Liver (tissue), 9 donors: ENCODE data around the gene SYCP3. TPM values are rescaled to one million over a fixed set of nuclear protein-coding genes. Genes with fewer than 3 reads are reported as not detected.

ENCODE experiments used
- DNase-seq: peaks from one replicate; pipeline ENCODE4 v3.0.0-alpha.2; 2017; ENCODE audit warnings: low spot score
- H3K27ac ChIP-seq, 2 donors: one replicate each; pipeline ENCODE4 v1.7.0; 2013; ENCODE audit warnings: inconsistent platforms in 2 of 2, low read length in 2 of 2, control low read depth in 1 of 2, low read depth in 1 of 2, mild to moderate bottlenecking in 1 of 2
- H3K27me3 ChIP-seq, 4 donors: one replicate each; pipeline versions ENCODE4 v1.6.1 to v1.7.0; 2013; ENCODE audit warnings: low read length in 3 of 4, inconsistent platforms in 1 of 4, mild to moderate bottlenecking in 1 of 4, moderate library complexity in 1 of 4; ENCODE audit not compliant: control insufficient read depth in 4 of 4, insufficient read depth in 4 of 4
- H3K36me3 ChIP-seq, 4 donors: one replicate each; pipeline versions ENCODE4 v1.6.1 to v1.7.0; 2013; ENCODE audit warnings: low read length in 3 of 4, mild to moderate bottlenecking in 3 of 4, low read depth in 1 of 4, moderate library complexity in 1 of 4; ENCODE audit not compliant: control insufficient read depth in 4 of 4, insufficient read depth in 3 of 4
- H3K4me1 ChIP-seq, 4 donors: one replicate each; pipeline versions ENCODE4 v1.6.1 to v1.7.0; 2013; ENCODE audit warnings: low read length in 3 of 4, mild to moderate bottlenecking in 3 of 4, moderate library complexity in 1 of 4; ENCODE audit not compliant: control insufficient read depth in 4 of 4, insufficient read depth in 4 of 4
- H3K4me3 ChIP-seq, 3 donors: one replicate each; pipeline versions ENCODE4 v1.6.1 to v1.7.0; 2013; ENCODE audit warnings: low read length in 3 of 3, control low read depth in 1 of 3, low read depth in 1 of 3, mild to moderate bottlenecking in 1 of 3
- H3K9ac ChIP-seq, 2 donors: one replicate each; pipeline ENCODE4 v1.7.0; 2013; ENCODE audit warnings: low read length in 2 of 2, mild to moderate bottlenecking in 2 of 2, moderate library complexity in 2 of 2, control low read depth in 1 of 2, low read depth in 1 of 2
- H3K9me3 ChIP-seq, 4 donors: one replicate each; pipeline versions ENCODE4 v1.6.1 to v1.7.0; 2013; ENCODE audit warnings: low read length in 3 of 4; ENCODE audit not compliant: control insufficient read depth in 4 of 4
- FOXA2 ChIP-seq: IDR thresholded peaks from 2 replicates; pipeline ENCODE4 v1.6.1; 2016; ENCODE audit warnings: antibody characterized with exemption
- GABPA ChIP-seq, 2 donors: IDR thresholded peaks in 1 of 2; conservative IDR thresholded peaks in 1 of 2; 2 replicates each; pipeline ENCODE4 v1.6.1; 2016; ENCODE audit warnings: antibody characterized with exemption in 2 of 2, mild to moderate bottlenecking in 1 of 2, moderate library complexity in 1 of 2
- JUND ChIP-seq, 2 donors: IDR thresholded peaks; 2 replicates each; pipeline ENCODE4 v1.6.1; 2016; ENCODE audit warnings: antibody characterized with exemption in 2 of 2
- NR2F2 ChIP-seq: IDR thresholded peaks from 2 replicates; pipeline ENCODE4 v1.6.1; 2016; ENCODE audit warnings: antibody characterized with exemption
- RXRA ChIP-seq, 2 donors: IDR thresholded peaks; 2 replicates each; pipeline ENCODE4 v1.6.1; 2017 to 2018; ENCODE audit warnings: antibody characterized with exemption in 2 of 2, mild to moderate bottlenecking in 1 of 2
- SP1 ChIP-seq: IDR thresholded peaks from 2 replicates; pipeline ENCODE4 v1.6.1; 2018; ENCODE audit warnings: antibody characterized with exemption, mild to moderate bottlenecking
- TAF1 ChIP-seq: conservative IDR thresholded peaks from 2 replicates; pipeline ENCODE4 v1.6.1; 2016; ENCODE audit warnings: antibody characterized with exemption, mild to moderate bottlenecking
- YY1 ChIP-seq: IDR thresholded peaks from 2 replicates; pipeline ENCODE4 v1.6.1; 2016; ENCODE audit warnings: antibody characterized with exemption, mild to moderate bottlenecking
- WGBS: extraction: QIAGEN DNeasy Blood & Tissue Kit; methylation state at CpG from one replicate; pipeline ENCODE4 v1.1.7; 2013; 5-methylcytosine and 5-hydroxymethylcytosine counted together
- polyA plus RNA-seq, 2 donors: library from polyadenylated mRNA; stranded (reverse) in 1 of 2; unstranded in 1 of 2; fragments of 200-250 nt in 1 of 2; fragments of >200 nt in 1 of 2; fragmentation: Nextera tagmentation in 1 of 2; extraction: Ambion mirVana in 1 of 2; gene quantifications; one replicate each; pipeline versions ENCODE4 v1.2.1 to v1.2.3, GENCODE V29; 2013 to 2015
- total RNA-seq, 2 donors: library from RNA; depleted of rRNA; stranded (reverse); fragments of >200 nt; gene quantifications; one replicate each; pipeline ENCODE4 v1.2.3, GENCODE V29; 2014
- TF ChIP-seq, protein P1 (sequence below): IDR thresholded peaks from 2 replicates; pipeline ENCODE4 v1.6.1; 2016; ENCODE audit warnings: antibody characterized with exemption
- TF ChIP-seq, protein P2 (sequence below): IDR thresholded peaks from 2 replicates; pipeline ENCODE4 v1.6.1; 2016; ENCODE audit warnings: antibody characterized with exemption, mild to moderate bottlenecking
- TF ChIP-seq, protein P3 (sequence below): fragments of 150-350 bp; IDR thresholded peaks from 2 replicates; pipeline ENCODE4 v1.5.1; 2017; ENCODE audit warnings: improper control_type of control experiment, low read depth, low read length; ENCODE audit not compliant: missing input control
- donor health status: healthy.
- donor health status: healthy.
- donor health status: healthy.
- donor health status: healthy.
- donor health status: healthy.

SYCP3 gene
- total and polyA plus RNA-seq, 4 donors, result 0.17 to 3.0 TPM; not detected in 2

DNA sequence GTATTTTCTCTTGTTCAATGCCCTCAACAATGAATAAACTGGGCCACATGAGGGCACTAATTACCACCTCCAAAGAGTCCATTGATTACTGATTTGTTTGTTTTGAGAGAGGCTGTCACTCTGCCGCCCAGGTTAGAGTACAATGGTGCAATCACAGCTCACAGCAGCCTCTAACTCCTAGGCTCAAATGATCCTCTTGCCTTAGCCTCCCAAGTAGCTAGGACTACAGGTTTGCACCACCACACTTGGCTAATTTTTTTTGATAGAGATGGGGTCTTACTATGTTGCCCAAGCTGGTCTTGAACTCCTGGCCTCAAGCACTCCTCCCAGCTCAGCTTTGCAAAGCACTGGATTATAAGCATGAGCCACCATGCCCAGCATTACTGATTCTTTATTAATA is 28.3 kb upstream of the SYCP3 start:
- Histone ChIP-seq H3K4me3 (no peak overlapping the region), H3K36me3 (peaks cover 0 to 7% (median 0%) of the 10 kb centered on the region in 4 donors), H3K9ac (no peak overlapping the region), H3K4me1 (no peaks in the 10 kb centered on the region), H3K9me3 (no peaks in the 10 kb centered on the region), H3K27me3 (no peaks in the 10 kb centered on the region), H3K27ac (no peak overlapping the region)
- 56% methylated on average over 1 of the region's 1 CpG for WGBS
- DNase-seq, result no peak
- no peak for TF ChIP-seq JUND (IDR thresholded peaks at IDR 0.05)
- TF ChIP-seq, protein P1, sequence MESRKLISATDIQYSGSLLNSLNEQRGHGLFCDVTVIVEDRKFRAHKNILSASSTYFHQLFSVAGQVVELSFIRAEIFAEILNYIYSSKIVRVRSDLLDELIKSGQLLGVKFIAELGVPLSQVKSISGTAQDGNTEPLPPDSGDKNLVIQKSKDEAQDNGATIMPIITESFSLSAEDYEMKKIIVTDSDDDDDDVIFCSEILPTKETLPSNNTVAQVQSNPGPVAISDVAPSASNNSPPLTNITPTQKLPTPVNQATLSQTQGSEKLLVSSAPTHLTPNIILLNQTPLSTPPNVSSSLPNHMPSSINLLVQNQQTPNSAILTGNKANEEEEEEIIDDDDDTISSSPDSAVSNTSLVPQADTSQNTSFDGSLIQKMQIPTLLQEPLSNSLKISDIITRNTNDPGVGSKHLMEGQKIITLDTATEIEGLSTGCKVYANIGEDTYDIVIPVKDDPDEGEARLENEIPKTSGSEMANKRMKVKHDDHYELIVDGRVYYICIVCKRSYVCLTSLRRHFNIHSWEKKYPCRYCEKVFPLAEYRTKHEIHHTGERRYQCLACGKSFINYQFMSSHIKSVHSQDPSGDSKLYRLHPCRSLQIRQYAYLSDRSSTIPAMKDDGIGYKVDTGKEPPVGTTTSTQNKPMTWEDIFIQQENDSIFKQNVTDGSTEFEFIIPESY, result no peak
- no peak for TF ChIP-seq SP1
- TF ChIP-seq, protein P2, sequence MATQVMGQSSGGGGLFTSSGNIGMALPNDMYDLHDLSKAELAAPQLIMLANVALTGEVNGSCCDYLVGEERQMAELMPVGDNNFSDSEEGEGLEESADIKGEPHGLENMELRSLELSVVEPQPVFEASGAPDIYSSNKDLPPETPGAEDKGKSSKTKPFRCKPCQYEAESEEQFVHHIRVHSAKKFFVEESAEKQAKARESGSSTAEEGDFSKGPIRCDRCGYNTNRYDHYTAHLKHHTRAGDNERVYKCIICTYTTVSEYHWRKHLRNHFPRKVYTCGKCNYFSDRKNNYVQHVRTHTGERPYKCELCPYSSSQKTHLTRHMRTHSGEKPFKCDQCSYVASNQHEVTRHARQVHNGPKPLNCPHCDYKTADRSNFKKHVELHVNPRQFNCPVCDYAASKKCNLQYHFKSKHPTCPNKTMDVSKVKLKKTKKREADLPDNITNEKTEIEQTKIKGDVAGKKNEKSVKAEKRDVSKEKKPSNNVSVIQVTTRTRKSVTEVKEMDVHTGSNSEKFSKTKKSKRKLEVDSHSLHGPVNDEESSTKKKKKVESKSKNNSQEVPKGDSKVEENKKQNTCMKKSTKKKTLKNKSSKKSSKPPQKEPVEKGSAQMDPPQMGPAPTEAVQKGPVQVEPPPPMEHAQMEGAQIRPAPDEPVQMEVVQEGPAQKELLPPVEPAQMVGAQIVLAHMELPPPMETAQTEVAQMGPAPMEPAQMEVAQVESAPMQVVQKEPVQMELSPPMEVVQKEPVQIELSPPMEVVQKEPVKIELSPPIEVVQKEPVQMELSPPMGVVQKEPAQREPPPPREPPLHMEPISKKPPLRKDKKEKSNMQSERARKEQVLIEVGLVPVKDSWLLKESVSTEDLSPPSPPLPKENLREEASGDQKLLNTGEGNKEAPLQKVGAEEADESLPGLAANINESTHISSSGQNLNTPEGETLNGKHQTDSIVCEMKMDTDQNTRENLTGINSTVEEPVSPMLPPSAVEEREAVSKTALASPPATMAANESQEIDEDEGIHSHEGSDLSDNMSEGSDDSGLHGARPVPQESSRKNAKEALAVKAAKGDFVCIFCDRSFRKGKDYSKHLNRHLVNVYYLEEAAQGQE, result no peak

- no peak overlapping the region for H3K4me3 ChIP-seq
- no peak overlapping the region for H3K27ac ChIP-seq
- H3K9ac ChIP-seq, result no peak overlapping the region
- H3K27me3 ChIP-seq, result no peaks in the 10 kb centered on the region
- DNase-seq, result no peak
- no peak for TF ChIP-seq SP1
- TF ChIP-seq, protein P2, result no peak
- no peak for TF ChIP-seq FOXA2
- TF ChIP-seq GABPA (IDR thresholded peaks at IDR 0.05 in 1 of 2, conservative IDR thresholded peaks at IDR 0.05 in 1 of 2), result no peak
- TF ChIP-seq, protein P1, result no peak
- TF ChIP-seq TAF1, result no peak
- TF ChIP-seq RXRA (IDR thresholded peaks at IDR 0.05), result no peak
- no peak for TF ChIP-seq YY1
- TF ChIP-seq, protein P3, sequence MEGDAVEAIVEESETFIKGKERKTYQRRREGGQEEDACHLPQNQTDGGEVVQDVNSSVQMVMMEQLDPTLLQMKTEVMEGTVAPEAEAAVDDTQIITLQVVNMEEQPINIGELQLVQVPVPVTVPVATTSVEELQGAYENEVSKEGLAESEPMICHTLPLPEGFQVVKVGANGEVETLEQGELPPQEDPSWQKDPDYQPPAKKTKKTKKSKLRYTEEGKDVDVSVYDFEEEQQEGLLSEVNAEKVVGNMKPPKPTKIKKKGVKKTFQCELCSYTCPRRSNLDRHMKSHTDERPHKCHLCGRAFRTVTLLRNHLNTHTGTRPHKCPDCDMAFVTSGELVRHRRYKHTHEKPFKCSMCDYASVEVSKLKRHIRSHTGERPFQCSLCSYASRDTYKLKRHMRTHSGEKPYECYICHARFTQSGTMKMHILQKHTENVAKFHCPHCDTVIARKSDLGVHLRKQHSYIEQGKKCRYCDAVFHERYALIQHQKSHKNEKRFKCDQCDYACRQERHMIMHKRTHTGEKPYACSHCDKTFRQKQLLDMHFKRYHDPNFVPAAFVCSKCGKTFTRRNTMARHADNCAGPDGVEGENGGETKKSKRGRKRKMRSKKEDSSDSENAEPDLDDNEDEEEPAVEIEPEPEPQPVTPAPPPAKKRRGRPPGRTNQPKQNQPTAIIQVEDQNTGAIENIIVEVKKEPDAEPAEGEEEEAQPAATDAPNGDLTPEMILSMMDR, result no peak
- TF ChIP-seq NR2F2, result no peak
- H3K4me1 ChIP-seq, result no peaks in the 10 kb centered on the region
- H3K36me3 ChIP-seq, result peaks cover 1 to 14% (median 6%) of the 10 kb centered on the region in 4 donors
- no peaks in the 10 kb centered on the region for H3K9me3 ChIP-seq
- WGBS, result 86% methylated on average over 5 of the region's 5 CpGs
Observed at GRCh38 chr12:101764051-101764792, 25.0 kb upstream of the SYCP3 start.
